H9 (cell line): ENCODE data around the gene PRSS21. TPM values are rescaled to one million over a fixed set of nuclear protein-coding genes. Genes with fewer than 3 reads are reported as not detected.

Source experiments
- DNase-seq: peaks from one replicate; pipeline ENCODE4 v3.0.0-alpha.2; 2017
- H2AFZ ChIP-seq: one replicate; pipeline ENCODE4 v1.6.1; 2013; ENCODE audit warnings: mild to moderate bottlenecking, low read length, control low read depth, moderate library complexity
- H2AK5ac ChIP-seq: 2 replicates; pipeline ENCODE4 v1.6.1; 2013; ENCODE audit warnings: low read length, control low read depth, mixed read lengths; ENCODE audit not compliant: insufficient read length
- H2BK120ac ChIP-seq: one replicate; pipeline ENCODE4 v1.6.1; 2013; ENCODE audit warnings: low read depth, mild to moderate bottlenecking, low read length, control low read depth, inconsistent platforms; ENCODE audit not compliant: poor library complexity, severe bottlenecking
- H2BK12ac ChIP-seq: 2 replicates; pipeline ENCODE4 v1.6.1; 2013; ENCODE audit warnings: low read length, control low read depth, mixed read lengths, low read depth; ENCODE audit not compliant: insufficient read length
- H2BK15ac ChIP-seq: 2 replicates; pipeline ENCODE4 v1.6.1; 2013; ENCODE audit warnings: low read depth, low read length, control low read depth
- H2BK20ac ChIP-seq: one replicate; pipeline ENCODE4 v1.6.1; 2013; ENCODE audit warnings: low read depth, mild to moderate bottlenecking, low read length, control low read depth, inconsistent platforms; ENCODE audit not compliant: poor library complexity, severe bottlenecking
- H2BK5ac ChIP-seq: 2 replicates; pipeline ENCODE4 v1.6.1; 2013; ENCODE audit warnings: low read length, control low read depth, mixed read lengths; ENCODE audit not compliant: insufficient read length
- H3K14ac ChIP-seq: 2 replicates; pipeline ENCODE4 v1.6.1; 2013; ENCODE audit warnings: low read length, control low read depth; ENCODE audit not compliant: insufficient read depth
- H3K18ac ChIP-seq: 2 replicates; pipeline ENCODE4 v1.6.1; 2013; ENCODE audit warnings: low read depth, mild to moderate bottlenecking, mixed read lengths, low read length, control low read depth; ENCODE audit not compliant: insufficient read length
- H3K23ac ChIP-seq: 2 replicates; pipeline ENCODE4 v1.6.1; 2013; ENCODE audit warnings: low read length, control low read depth, mixed read lengths, low read depth; ENCODE audit not compliant: insufficient read length
- H3K23me2 ChIP-seq: 2 replicates; pipeline ENCODE4 v1.6.1; 2013; ENCODE audit warnings: low read depth, mild to moderate bottlenecking, mixed read lengths, low read length, control low read depth; ENCODE audit not compliant: insufficient read length, poor library complexity, severe bottlenecking
- H3K27ac ChIP-seq: 2 replicates; pipeline ENCODE4 v1.5.1; 2013; ENCODE audit warnings: low read length, control low read depth, mixed read lengths, low read depth; ENCODE audit not compliant: insufficient read length
- H3K27me3 ChIP-seq: 2 replicates; pipeline ENCODE4 v1.6.1; 2013; ENCODE audit warnings: low read length, control low read depth, inconsistent platforms; ENCODE audit not compliant: insufficient read depth
- H3K4ac ChIP-seq: 2 replicates; pipeline ENCODE4 v1.6.1; 2013; ENCODE audit warnings: low read depth, mild to moderate bottlenecking, control low read depth, inconsistent platforms, low read length, moderate library complexity
- H3K4me1 ChIP-seq: 2 replicates; pipeline ENCODE4 v1.6.1; 2013; ENCODE audit warnings: low read length, control low read depth, inconsistent platforms; ENCODE audit not compliant: insufficient read depth
- H3K4me2 ChIP-seq: 2 replicates; pipeline ENCODE4 v1.6.1; 2013; ENCODE audit warnings: low read length, control low read depth, mixed read lengths; ENCODE audit not compliant: insufficient read length, insufficient read depth
- H3K56ac ChIP-seq: 2 replicates; pipeline ENCODE4 v1.6.1; 2013; ENCODE audit warnings: low read depth, mild to moderate bottlenecking, mixed read lengths, low read length, control low read depth; ENCODE audit not compliant: insufficient read length
- H3K79me1 ChIP-seq: 2 replicates; pipeline ENCODE4 v1.6.1; 2013; ENCODE audit warnings: low read depth, mild to moderate bottlenecking, moderate library complexity, low read length, control low read depth, inconsistent platforms; ENCODE audit not compliant: insufficient read depth, poor library complexity, severe bottlenecking
- H3K79me2 ChIP-seq: 2 replicates; pipeline ENCODE4 v1.6.1; 2013; ENCODE audit warnings: low read length, control low read depth, inconsistent platforms; ENCODE audit not compliant: insufficient read depth
- H3K9ac ChIP-seq: 2 replicates; pipeline ENCODE4 v1.6.1; 2013; ENCODE audit warnings: low read length, control low read depth, mixed read lengths; ENCODE audit not compliant: insufficient read length; ENCODE audit errors: extremely low read depth
- H3K9me3 ChIP-seq: one replicate; pipeline ENCODE4 v1.6.1; 2013; ENCODE audit warnings: low read depth, low read length, inconsistent platforms; ENCODE audit not compliant: control insufficient read depth
- H3T11ph ChIP-seq: one replicate; pipeline ENCODE4 v1.6.1; 2013; ENCODE audit warnings: mild to moderate bottlenecking, low read length, control low read depth, inconsistent platforms
- H4K20me1 ChIP-seq: one replicate; pipeline ENCODE4 v1.6.1; 2013; ENCODE audit not compliant: control insufficient read depth, insufficient read length, insufficient read depth
- H4K5ac ChIP-seq: 2 replicates; pipeline ENCODE4 v1.6.1; 2013; ENCODE audit warnings: low read depth, mild to moderate bottlenecking, mixed read lengths, low read length, control low read depth; ENCODE audit not compliant: insufficient read length
- H4K8ac ChIP-seq: replicated peaks from 2 replicates; pipeline ENCODE4 v1.6.1; 2013; ENCODE audit warnings: low read length, control low read depth, mixed read lengths, low read depth; ENCODE audit not compliant: insufficient read length
- H4K91ac ChIP-seq: 2 replicates; pipeline ENCODE4 v1.6.1; 2013; ENCODE audit warnings: low read depth, mild to moderate bottlenecking, moderate library complexity, mixed read lengths, low read length, control low read depth; ENCODE audit not compliant: insufficient read length
- H3K27ac Mint-ChIP-seq, 3 experiments: 2 replicates in 2 of 3; 3 replicates in 1 of 3; pipeline ENCODE4 v1.8.0; 2020 to 2021; ENCODE audit warnings: mixed read lengths in 3 of 3, mild to moderate bottlenecking in 1 of 3, moderate library complexity in 1 of 3
- H3K27me3 Mint-ChIP-seq: 2 replicates; pipeline ENCODE4 v1.8.0; 2021; ENCODE audit warnings: low read depth, mild to moderate bottlenecking, moderate library complexity, mixed read lengths
- H3K36me3 Mint-ChIP-seq, 3 experiments: 2 replicates in 2 of 3; 3 replicates in 1 of 3; pipeline ENCODE4 v1.8.0; 2020 to 2021; ENCODE audit warnings: low read depth in 3 of 3, mixed read lengths in 3 of 3; ENCODE audit not compliant: insufficient read depth in 1 of 3
- H3K4me1 Mint-ChIP-seq, 2 experiments: 2 replicates each; pipeline ENCODE4 v1.8.0; 2020; ENCODE audit warnings: mixed read lengths in 2 of 2
- H3K4me3 Mint-ChIP-seq, 2 experiments: 2 replicates in 1 of 2; 3 replicates in 1 of 2; pipeline ENCODE4 v1.8.0; 2020 to 2021; ENCODE audit warnings: mild to moderate bottlenecking in 2 of 2, mixed read lengths in 2 of 2, moderate library complexity in 1 of 2
- H3K9me3 Mint-ChIP-seq, 2 experiments: 2 replicates in 1 of 2; 3 replicates in 1 of 2; pipeline ENCODE4 v1.8.0; 2020; ENCODE audit warnings: mild to moderate bottlenecking in 2 of 2, mixed read lengths in 2 of 2, moderate library complexity in 1 of 2
- CTCF ChIP-seq: fragments of 200-600 bp; sonication (generic); conservative IDR thresholded peaks from 3 replicates; pipeline ENCODE4 v1.8.0; 2021; ENCODE audit warnings: antibody characterized with exemption, mild to moderate bottlenecking
- WGBS: extraction: QIAGEN DNeasy Blood & Tissue Kit; methylation state at CpG from one replicate; pipeline ENCODE4 v1.1.7; 2013; ENCODE audit warnings: missing lambda C conversion rate, low lambda C conversion rate, mixed read lengths; ENCODE audit not compliant: insufficient read length; ENCODE audit errors: extremely low coverage; 5-methylcytosine and 5-hydroxymethylcytosine counted together
- total RNA-seq: library from RNA; stranded (reverse); gene quantifications from 2 replicates; pipeline ENCODE4 v1.2.1, GENCODE V29; 2021

The PRSS21 gene
- total RNA-seq, 1 experiment from 2014 or later = not detected

GRCh38 chr16:2776500-2777139 lies 40.4 kb upstream of the PRSS21 start:
- no peak overlapping the region for H2BK120ac ChIP-seq
- no peak overlapping the region for H3K23ac ChIP-seq
- Mint-ChIP-seq H3K27me3 (peaks cover 4% of the 10 kb centered on the region), H3K4me1 (peaks cover 26 to 32% of the 10 kb centered on the region in 2 experiments), H3K36me3 (peaks cover 11 to 51% (median 40%) of the 10 kb centered on the region in 3 experiments), H3K9me3 (peaks cover 0 to 3% of the 10 kb centered on the region in 2 experiments; a peak in 2 of 5 replicates), H3K27ac (peak overlapping the region; percentile 94 to 97 (median 97)), H3K4me3 (peak overlapping the region; percentile 96 to 99)
- H4K91ac ChIP-seq = no peak overlapping the region
- DNase-seq = no peak
- no CpG with 5 or more reads among the region's 72 CpGs for WGBS
- peak overlapping the region; percentile 49 for H3K18ac ChIP-seq
- no peaks in the 10 kb centered on the region for H4K20me1 ChIP-seq
- no peak overlapping the region for H3K4ac ChIP-seq
- H2BK12ac ChIP-seq = no peak overlapping the region
- H2BK20ac ChIP-seq = no peak overlapping the region
- peak overlapping the region; percentile 77 for H3K9ac ChIP-seq
- no peak overlapping the region for H3K56ac ChIP-seq
- no peaks in the 10 kb centered on the region for H3K27me3 ChIP-seq
- no peak overlapping the region for H2AFZ ChIP-seq
- no peak overlapping the region for H2BK5ac ChIP-seq
- H2BK15ac ChIP-seq = no peak overlapping the region
- peak overlapping the region; percentile 98 for H3K4me2 ChIP-seq
- H3K4me1 ChIP-seq = no peaks in the 10 kb centered on the region
- H2AK5ac ChIP-seq = no peak overlapping the region
- H3K23me2 ChIP-seq = peaks cover 14% of the 10 kb centered on the region
- no peak overlapping the region for H4K8ac ChIP-seq
- peak overlapping the region; percentile 84 for H3K14ac ChIP-seq
- no peaks in the 10 kb centered on the region for H3K9me3 ChIP-seq
- no peak overlapping the region for H3T11ph ChIP-seq
- H3K27ac ChIP-seq = no peak overlapping the region
- peaks cover 9% of the 10 kb centered on the region; the same call in 1 of the 2 replicates for H3K79me2 ChIP-seq
- no peak overlapping the region for H4K5ac ChIP-seq
- peaks cover 6% of the 10 kb centered on the region for H3K79me1 ChIP-seq
- no peak for TF ChIP-seq CTCF
